ENCODE data around the gene KRTAP25-1.

GRCh38 chr21:30282850-30283249 lies 6.5 kb downstream of the KRTAP25-1 start, which contains the start of gene KRTAP24-1:
- TF ChIP-seq CTCF (IDR thresholded peaks at IDR 0.05) (no peak), POLR2A (IDR thresholded peaks at IDR 0.05) (no peak)

All from testis (tissue), 2 donors.